Measurements from ENCODE around the gene CC2D2A. TPM values are rescaled to one million over a fixed set of nuclear protein-coding genes. Genes with fewer than 3 reads are reported as not detected.
"Not testable (repeated sequence)": the region's sequence is repeated elsewhere in the genome, so short reads cannot be mapped to it uniquely, and the experiment has no call there.

Gene CC2D2A
- total RNA-seq, 2 experiments from 2014 or later: not detected

GRCh38 chr4:15617407-15617806, 147.7 kb downstream of the CC2D2A start:
- CTCF ChIA-PET (ENCODE audit: unreplicated experiment); H4K20me1 ChIP-seq (ENCODE audit: insufficient read depth, low read length); H2AFZ ChIP-seq (ENCODE audit: low read length); BruUV-seq (replicated peaks); DNase-seq (ENCODE audit: low spot score); H3K4me2 ChIP-seq (ENCODE audit: low read length); H3K27ac ChIP-seq (ENCODE audit: low read depth, low read length, poor library complexity, severe bottlenecking); H3K4me3 ChIP-seq (ENCODE audit: low read depth, low read length, poor library complexity, severe bottlenecking); H3K9me2 ChIP-seq (ENCODE audit: insufficient read depth, low read length); H3K4me1 ChIP-seq (ENCODE audit: insufficient read depth, low read length, poor library complexity, severe bottlenecking); intact Hi-C loops (cut with micrococcal nuclease; ENCODE audit: unreplicated experiment): not testable (repeated sequence)
- peaks cover 63% of the 10 kb centered on the region for H3K36me3 ChIP-seq (ENCODE audit: insufficient read depth, low read length)
- H3K9me3 ChIP-seq (ENCODE audit: low read length): peaks cover 37% of the 10 kb centered on the region
- POLR2A ChIA-PET: interaction anchor here (0.7 kb wide), 2 partner anchors 114 to 1613 kb away, joined by 4 to 5 read pairs; no protein-coding TSS in a partner anchor
- H3K79me2 ChIP-seq (ENCODE audit: insufficient read depth, low read depth, low read length): peaks cover 56% of the 10 kb centered on the region

GRCh38 chr4:15636818-15637217, 167.1 kb downstream of the CC2D2A start:
- CTCF ChIA-PET (ENCODE audit: unreplicated experiment): no interaction called here
- DNase-seq (ENCODE audit: low spot score): no peak
- Histone ChIP-seq H2AFZ (ENCODE audit: low read length) (no peak overlapping the region), H3K36me3 (ENCODE audit: insufficient read depth, low read length) (peaks cover 91% of the 10 kb centered on the region), H3K9me2 (ENCODE audit: insufficient read depth, low read length) (no peaks in the 10 kb centered on the region), H3K4me2 (ENCODE audit: low read length) (no peak overlapping the region), H3K9me3 (ENCODE audit: low read length) (no peaks in the 10 kb centered on the region), H4K20me1 (ENCODE audit: insufficient read depth, low read length) (no peaks in the 10 kb centered on the region), H3K27ac (ENCODE audit: low read depth, low read length, poor library complexity, severe bottlenecking) (no peak overlapping the region), H3K4me3 (ENCODE audit: low read depth, low read length, poor library complexity, severe bottlenecking) (no peak overlapping the region), H3K4me1 (ENCODE audit: insufficient read depth, low read length, poor library complexity, severe bottlenecking) (no peaks in the 10 kb centered on the region), H3K79me2 (ENCODE audit: insufficient read depth, low read depth, low read length) (peaks cover 4% of the 10 kb centered on the region; the same call in 1 of the 2 replicates)
- BruUV-seq (replicated peaks): no TSS peak
- intact Hi-C loops (cut with micrococcal nuclease; ENCODE audit: unreplicated experiment): no loop called here
- no peak for TF ChIP-seq EZH2phosphoT487 (IDR thresholded peaks at IDR 0.05; ENCODE audit: borderline replicate concordance, low read depth, low read length)
- TF ChIP-seq, protein P1, sequence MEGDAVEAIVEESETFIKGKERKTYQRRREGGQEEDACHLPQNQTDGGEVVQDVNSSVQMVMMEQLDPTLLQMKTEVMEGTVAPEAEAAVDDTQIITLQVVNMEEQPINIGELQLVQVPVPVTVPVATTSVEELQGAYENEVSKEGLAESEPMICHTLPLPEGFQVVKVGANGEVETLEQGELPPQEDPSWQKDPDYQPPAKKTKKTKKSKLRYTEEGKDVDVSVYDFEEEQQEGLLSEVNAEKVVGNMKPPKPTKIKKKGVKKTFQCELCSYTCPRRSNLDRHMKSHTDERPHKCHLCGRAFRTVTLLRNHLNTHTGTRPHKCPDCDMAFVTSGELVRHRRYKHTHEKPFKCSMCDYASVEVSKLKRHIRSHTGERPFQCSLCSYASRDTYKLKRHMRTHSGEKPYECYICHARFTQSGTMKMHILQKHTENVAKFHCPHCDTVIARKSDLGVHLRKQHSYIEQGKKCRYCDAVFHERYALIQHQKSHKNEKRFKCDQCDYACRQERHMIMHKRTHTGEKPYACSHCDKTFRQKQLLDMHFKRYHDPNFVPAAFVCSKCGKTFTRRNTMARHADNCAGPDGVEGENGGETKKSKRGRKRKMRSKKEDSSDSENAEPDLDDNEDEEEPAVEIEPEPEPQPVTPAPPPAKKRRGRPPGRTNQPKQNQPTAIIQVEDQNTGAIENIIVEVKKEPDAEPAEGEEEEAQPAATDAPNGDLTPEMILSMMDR (conservative IDR thresholded peaks at IDR 0.05; ENCODE audit: low read length): no peak
- POLR2A ChIA-PET: interaction anchor here (0.6 to 1.6 kb wide), 6 partner anchors 9 to 630 kb away, joined by 3 to 6 read pairs (median 4); partner anchors contain the start of gene FBXL5

GRCh38 chr4:15638418-15638817, 168.7 kb downstream of the CC2D2A start:
- no peak overlapping the region for H3K4me3 ChIP-seq (ENCODE audit: low read depth, low read length, poor library complexity, severe bottlenecking)
- intact Hi-C loops (cut with micrococcal nuclease; ENCODE audit: unreplicated experiment): no loop called here
- H3K27ac ChIP-seq (ENCODE audit: low read depth, low read length, poor library complexity, severe bottlenecking): no peak overlapping the region
- ChIA-PET CTCF (ENCODE audit: unreplicated experiment) (no interaction called here), POLR2A (interaction anchor here (0.6 to 2.2 kb wide), 3 partner anchors 15 to 435 kb away, joined by 3 to 4 read pairs (median 4); no protein-coding TSS in a partner anchor)
- no peaks in the 10 kb centered on the region for H3K9me3 ChIP-seq (ENCODE audit: low read length)
- no peak for DNase-seq (ENCODE audit: low spot score)
- H3K4me2 ChIP-seq (ENCODE audit: low read length): no peak overlapping the region
- H3K36me3 ChIP-seq (ENCODE audit: insufficient read depth, low read length): peaks cover 80% of the 10 kb centered on the region
- H2AFZ ChIP-seq (ENCODE audit: low read length): no peak overlapping the region
- no peaks in the 10 kb centered on the region for H3K4me1 ChIP-seq (ENCODE audit: insufficient read depth, low read length, poor library complexity, severe bottlenecking)
- no TSS peak for BruUV-seq (replicated peaks)
- no peaks in the 10 kb centered on the region for H3K9me2 ChIP-seq (ENCODE audit: insufficient read depth, low read length)
- no peak for TF ChIP-seq EZH2phosphoT487 (IDR thresholded peaks at IDR 0.05; ENCODE audit: borderline replicate concordance, low read depth, low read length)
- TF ChIP-seq, protein P1 (conservative IDR thresholded peaks at IDR 0.05; ENCODE audit: low read length): no peak
- H3K79me2 ChIP-seq (ENCODE audit: insufficient read depth, low read depth, low read length): peaks cover 4% of the 10 kb centered on the region; the same call in 1 of the 2 replicates
- H4K20me1 ChIP-seq (ENCODE audit: insufficient read depth, low read length): no peaks in the 10 kb centered on the region
